Measurements from ENCODE around the gene PCDHA3.
"Not testable (repeated sequence)": the region's sequence is repeated elsewhere in the genome, so short reads cannot be mapped to it uniquely, and the experiment has no call there.

Gene PCDHA3

DNA sequence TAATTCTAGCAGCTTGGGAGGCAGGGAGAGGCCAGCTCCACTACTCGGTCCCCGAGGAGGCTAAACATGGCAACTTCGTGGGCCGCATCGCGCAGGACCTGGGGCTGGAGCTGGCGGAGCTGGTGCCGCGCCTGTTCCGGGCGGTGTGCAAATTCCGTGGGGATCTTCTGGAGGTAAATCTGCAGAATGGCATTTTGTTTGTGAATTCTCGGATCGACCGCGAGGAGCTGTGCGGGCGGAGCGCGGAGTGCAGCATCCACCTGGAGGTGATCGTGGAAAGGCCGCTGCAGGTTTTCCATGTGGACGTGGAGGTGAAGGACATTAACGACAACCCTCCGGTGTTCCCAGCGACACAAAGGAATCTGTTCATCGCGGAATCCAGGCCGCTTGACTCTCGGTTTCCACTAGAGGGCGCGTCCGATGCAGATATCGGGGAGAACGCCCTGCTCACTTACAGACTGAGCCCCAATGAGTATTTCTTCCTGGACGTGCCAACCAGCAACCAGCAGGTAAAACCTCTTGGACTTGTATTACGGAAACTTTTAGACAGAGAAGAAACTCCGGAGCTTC lies 33.7 kb downstream of the PCDHA3 start:
- Histone ChIP-seq H3K4me3 (ENCODE audit: severe bottlenecking) (peak overlapping the region; percentile 10), H3K27me3 (ENCODE audit: insufficient read depth, poor library complexity, severe bottlenecking) (peaks cover 88% of the 10 kb centered on the region)
- not testable (repeated sequence) for DNase-seq (ENCODE audit: low spot score); ATAC-seq (ENCODE audit: low read depth); H3K36me3 ChIP-seq (ENCODE audit: low read depth); H3K4me1 ChIP-seq (ENCODE audit: insufficient read depth, poor library complexity, severe bottlenecking); H3K9me3 ChIP-seq (ENCODE audit: severe bottlenecking); H3K27ac ChIP-seq (ENCODE audit: poor library complexity, severe bottlenecking)
- TF ChIP-seq, protein P1, sequence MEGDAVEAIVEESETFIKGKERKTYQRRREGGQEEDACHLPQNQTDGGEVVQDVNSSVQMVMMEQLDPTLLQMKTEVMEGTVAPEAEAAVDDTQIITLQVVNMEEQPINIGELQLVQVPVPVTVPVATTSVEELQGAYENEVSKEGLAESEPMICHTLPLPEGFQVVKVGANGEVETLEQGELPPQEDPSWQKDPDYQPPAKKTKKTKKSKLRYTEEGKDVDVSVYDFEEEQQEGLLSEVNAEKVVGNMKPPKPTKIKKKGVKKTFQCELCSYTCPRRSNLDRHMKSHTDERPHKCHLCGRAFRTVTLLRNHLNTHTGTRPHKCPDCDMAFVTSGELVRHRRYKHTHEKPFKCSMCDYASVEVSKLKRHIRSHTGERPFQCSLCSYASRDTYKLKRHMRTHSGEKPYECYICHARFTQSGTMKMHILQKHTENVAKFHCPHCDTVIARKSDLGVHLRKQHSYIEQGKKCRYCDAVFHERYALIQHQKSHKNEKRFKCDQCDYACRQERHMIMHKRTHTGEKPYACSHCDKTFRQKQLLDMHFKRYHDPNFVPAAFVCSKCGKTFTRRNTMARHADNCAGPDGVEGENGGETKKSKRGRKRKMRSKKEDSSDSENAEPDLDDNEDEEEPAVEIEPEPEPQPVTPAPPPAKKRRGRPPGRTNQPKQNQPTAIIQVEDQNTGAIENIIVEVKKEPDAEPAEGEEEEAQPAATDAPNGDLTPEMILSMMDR (IDR thresholded peaks at IDR 0.05; ENCODE audit: poor library complexity, severe bottlenecking) = peak; percentile 32

- no peaks in the 10 kb centered on the region; the same call in 1 of the 2 replicates for H3K36me3 ChIP-seq (ENCODE audit: low read depth)
- H3K9me3 ChIP-seq (ENCODE audit: severe bottlenecking) = peaks cover 2% of the 10 kb centered on the region
- H3K27me3 ChIP-seq (ENCODE audit: insufficient read depth, poor library complexity, severe bottlenecking) = peaks cover 91% of the 10 kb centered on the region
- peaks cover 3% of the 10 kb centered on the region for H3K4me1 ChIP-seq (ENCODE audit: insufficient read depth, poor library complexity, severe bottlenecking)
- ATAC-seq (ENCODE audit: low read depth) = no peak
- DNase-seq (ENCODE audit: low spot score) = no peak
- H3K4me3 ChIP-seq (ENCODE audit: severe bottlenecking) = no peak overlapping the region
- no peak overlapping the region for H3K27ac ChIP-seq (ENCODE audit: poor library complexity, severe bottlenecking)
- TF ChIP-seq, protein P1 (IDR thresholded peaks at IDR 0.05; ENCODE audit: poor library complexity, severe bottlenecking) = no peak
Measured at GRCh38 chr5:140835622-140836510, 35.0 kb downstream of the PCDHA3 start.

DNA sequence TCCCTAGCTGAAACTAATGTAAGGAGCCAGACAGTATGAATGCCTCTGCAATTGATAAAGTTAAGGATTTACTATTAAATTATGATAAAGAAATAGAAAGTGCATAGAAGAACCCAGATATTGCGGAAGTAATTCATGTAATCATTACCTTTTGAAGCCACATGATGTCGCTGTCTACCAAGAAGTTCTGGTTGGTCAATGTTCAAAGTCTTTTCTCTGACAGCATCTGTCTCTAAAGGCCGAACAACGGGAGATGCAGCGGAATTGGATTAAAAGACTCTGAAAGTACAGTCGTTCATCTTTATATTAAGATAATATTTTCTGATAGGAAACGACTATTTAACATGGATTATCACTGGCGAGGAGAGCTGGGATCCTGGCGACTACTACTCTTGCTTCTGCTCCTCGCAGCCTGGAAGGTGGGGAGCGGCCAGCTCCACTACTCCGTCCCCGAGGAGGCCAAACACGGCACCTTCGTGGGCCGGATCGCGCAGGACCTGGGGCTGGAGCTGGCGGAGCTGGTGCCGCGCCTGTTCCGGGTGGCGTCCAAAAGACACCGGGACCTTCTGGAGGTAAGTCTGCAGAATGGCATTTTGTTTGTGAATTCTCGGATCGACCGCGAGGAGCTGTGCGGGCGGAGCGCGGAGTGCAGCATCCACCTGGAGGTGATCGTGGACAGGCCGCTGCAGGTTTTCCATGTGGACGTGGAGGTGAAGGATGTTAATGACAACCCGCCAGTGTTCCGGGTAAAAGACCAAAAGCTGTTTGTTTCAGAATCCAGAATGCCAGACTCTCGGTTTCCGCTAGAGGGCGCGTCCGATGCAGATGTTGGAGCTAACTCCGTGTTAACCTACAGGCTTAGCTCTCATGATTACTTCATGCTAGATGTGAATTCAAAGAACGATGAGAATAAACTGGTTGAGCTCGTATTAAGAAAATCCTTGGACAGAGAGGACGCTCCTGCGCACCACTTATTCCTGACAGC lies 40.4 kb downstream of the PCDHA3 start, which contains the start of gene PCDHA8:
PCDHA8 (plus strand) TSS at position 210 of the 985 bp plus-strand sequence; CDS start at position 345, 135 bp downstream.
- ATAC-seq (ENCODE audit: low read depth) (peak; percentile 87), DNase-seq (ENCODE audit: low spot score) (no peak)
- Histone ChIP-seq H3K27me3 (ENCODE audit: insufficient read depth, poor library complexity, severe bottlenecking) (peaks cover 44% of the 10 kb centered on the region), H3K4me3 (ENCODE audit: severe bottlenecking) (peak within 1 kb of the TSS; percentile 27), H3K4me1 (ENCODE audit: insufficient read depth, poor library complexity, severe bottlenecking) (peaks cover 3% of the 10 kb centered on the region), H3K9me3 (ENCODE audit: severe bottlenecking) (peaks cover 2% of the 10 kb centered on the region), H3K36me3 (ENCODE audit: low read depth) (no peaks in the 10 kb centered on the region; the same call in 1 of the 2 replicates), H3K27ac (ENCODE audit: poor library complexity, severe bottlenecking) (no peak within 1 kb of the TSS)
- TF ChIP-seq, protein P1 (IDR thresholded peaks at IDR 0.05; ENCODE audit: poor library complexity, severe bottlenecking) = peak; percentile 90

DNA sequence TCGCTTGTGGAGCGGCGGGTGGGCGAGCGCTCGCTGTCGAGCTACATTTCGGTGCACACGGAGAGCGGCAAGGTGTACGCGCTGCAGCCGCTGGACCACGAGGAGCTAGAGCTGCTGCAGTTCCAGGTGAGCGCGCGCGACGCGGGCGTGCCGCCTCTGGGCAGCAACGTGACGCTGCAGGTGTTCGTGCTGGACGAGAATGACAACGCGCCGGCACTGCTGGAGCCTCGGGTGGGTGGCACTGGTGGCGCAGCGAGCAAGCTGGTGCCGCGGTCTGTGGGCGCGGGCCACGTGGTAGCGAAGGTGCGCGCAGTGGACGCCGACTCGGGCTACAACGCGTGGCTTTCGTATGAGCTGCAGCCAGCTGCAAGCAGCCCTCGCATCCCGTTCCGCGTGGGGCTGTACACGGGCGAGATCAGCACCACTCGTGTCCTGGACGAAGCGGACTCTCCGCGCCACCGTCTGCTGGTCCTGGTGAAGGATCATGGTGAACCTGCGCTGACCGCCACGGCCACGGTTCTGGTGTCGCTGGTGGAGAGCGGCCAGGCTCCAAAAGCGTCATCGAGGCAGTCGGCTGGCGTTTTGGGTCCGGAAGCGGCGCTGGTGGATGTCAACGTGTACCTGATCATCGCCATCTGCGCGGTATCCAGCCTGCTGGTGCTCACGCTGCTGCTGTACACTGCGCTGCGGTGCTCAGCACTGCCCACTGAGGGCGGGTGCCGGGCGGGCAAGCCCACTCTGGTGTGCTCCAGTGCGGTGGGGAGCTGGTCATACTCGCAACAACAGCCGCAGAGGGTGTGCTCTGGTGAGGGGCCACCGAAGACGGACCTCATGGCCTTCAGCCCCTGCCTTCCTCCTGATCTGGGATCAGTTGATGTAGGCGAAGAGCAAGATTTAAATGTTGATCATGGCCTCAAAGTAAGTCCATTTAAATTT lies 42.2 kb downstream of the PCDHA3 start:
- Histone ChIP-seq H3K9me3 (ENCODE audit: severe bottlenecking) (peaks cover 2% of the 10 kb centered on the region), H3K4me3 (ENCODE audit: severe bottlenecking) (no peak overlapping the region), H3K27ac (ENCODE audit: poor library complexity, severe bottlenecking) (no peak overlapping the region), H3K36me3 (ENCODE audit: low read depth) (no peaks in the 10 kb centered on the region; the same call in 1 of the 2 replicates), H3K4me1 (ENCODE audit: insufficient read depth, poor library complexity, severe bottlenecking) (peaks cover 3% of the 10 kb centered on the region), H3K27me3 (ENCODE audit: insufficient read depth, poor library complexity, severe bottlenecking) (peaks cover 27% of the 10 kb centered on the region)
- TF ChIP-seq, protein P1 (IDR thresholded peaks at IDR 0.05; ENCODE audit: poor library complexity, severe bottlenecking) = no peak
- DNase-seq (ENCODE audit: low spot score) (no peak), ATAC-seq (ENCODE audit: low read depth) (no peak)

DNA sequence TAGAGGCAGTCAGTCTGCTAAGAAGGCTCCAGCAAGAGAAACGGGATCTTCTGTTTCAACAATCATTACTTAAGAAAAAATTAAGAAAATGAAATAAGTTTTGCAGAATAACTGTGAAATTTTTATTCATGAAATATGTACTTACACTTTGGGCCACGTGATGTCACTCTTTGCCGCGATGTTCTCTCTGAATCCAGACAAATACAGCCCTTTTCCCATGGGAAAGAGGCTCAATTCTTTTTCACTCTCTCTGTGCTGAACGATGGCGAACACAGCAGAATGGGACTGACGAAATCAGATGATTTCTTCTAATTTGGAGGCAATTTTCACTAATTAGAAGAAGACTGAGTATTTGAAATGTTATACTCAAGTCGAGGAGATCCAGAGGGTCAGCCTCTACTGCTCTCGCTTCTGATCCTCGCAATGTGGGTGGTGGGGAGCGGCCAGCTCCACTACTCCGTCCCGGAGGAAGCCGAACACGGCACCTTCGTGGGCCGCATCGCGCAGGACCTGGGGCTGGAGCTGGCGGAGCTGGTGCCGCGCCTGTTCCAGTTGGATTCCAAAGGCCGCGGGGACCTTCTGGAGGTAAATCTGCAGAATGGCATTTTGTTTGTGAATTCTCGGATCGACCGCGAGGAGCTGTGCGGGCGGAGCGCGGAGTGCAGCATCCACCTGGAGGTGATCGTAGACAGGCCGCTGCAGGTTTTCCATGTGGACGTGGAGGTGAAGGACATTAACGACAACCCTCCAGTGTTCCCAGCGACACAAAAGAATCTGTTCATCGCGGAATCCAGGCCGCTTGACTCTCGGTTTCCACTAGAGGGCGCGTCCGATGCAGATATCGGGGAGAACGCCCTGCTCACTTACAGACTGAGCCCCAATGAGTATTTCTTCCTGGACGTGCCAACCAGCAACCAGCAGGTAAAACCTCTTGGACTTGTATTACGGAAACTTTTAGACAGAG lies 47.6 kb downstream of the PCDHA3 start, which contains the start of gene PCDHA9:
PCDHA9 (plus strand) TSS at position 244 of the 964 bp plus-strand sequence; CDS start at position 358, 114 bp downstream.
- DNase-seq (ENCODE audit: low spot score); H3K27ac ChIP-seq (ENCODE audit: poor library complexity, severe bottlenecking); H3K9me3 ChIP-seq (ENCODE audit: severe bottlenecking); H3K4me1 ChIP-seq (ENCODE audit: insufficient read depth, poor library complexity, severe bottlenecking); ATAC-seq (ENCODE audit: low read depth); H3K4me3 ChIP-seq (ENCODE audit: severe bottlenecking); H3K27me3 ChIP-seq (ENCODE audit: insufficient read depth, poor library complexity, severe bottlenecking); H3K36me3 ChIP-seq (ENCODE audit: low read depth): not testable (repeated sequence)
